ENCODE data around the gene CDC42BPB.

The CDC42BPB gene

GRCh38 chr14:102910442-102910841 is 146.9 kb downstream of the CDC42BPB start (continued):
- TF ChIP-seq INSM2 (tag by site-specific recombination; IDR thresholded peaks at IDR 0.05) (no peak), PRDM10 (tag by site-specific recombination; IDR thresholded peaks at IDR 0.05) (no peak), PRDM4 (tag by site-specific recombination; IDR thresholded peaks at IDR 0.05) (no peak), ZNF10 (tag by site-specific recombination; IDR thresholded peaks at IDR 0.05) (no peak)

- H3K36me3 ChIP-seq (ENCODE audit: control insufficient read depth in 2 of 2, insufficient read depth in 1 of 2, low read length in 2 of 2) = peaks cover 0 to 34% of the 10 kb centered on the region in 2 experiments; a peak in 1 of 3 replicates
- H3K4me1 ChIP-seq (ENCODE audit: control insufficient read depth, insufficient read depth, low read length) = no peaks in the 10 kb centered on the region
- no peak overlapping the region for H3K27ac ChIP-seq (ENCODE audit: extremely low read depth, low read depth, low read length)
- CTCF ChIA-PET = interaction anchor here (0.5 to 1.2 kb wide), 2 partner anchors 8 to 315 kb away, joined by 3 to 4 read pairs; no protein-coding TSS in a partner anchor
- POLR2A ChIA-PET = no interaction called here
- TF ChIP-seq ZNF610 (tag by site-specific recombination; IDR thresholded peaks at IDR 0.05; ENCODE audit: borderline replicate concordance) (no peak), ZNF433 (tag by site-specific recombination; IDR thresholded peaks at IDR 0.05; ENCODE audit: low read depth) (no peak), ZBTB1 (tag by site-specific recombination; IDR thresholded peaks at IDR 0.05) (no peak), ZNF529 (tag by site-specific recombination; IDR thresholded peaks at IDR 0.05; ENCODE audit: insufficient replicate concordance) (no peak), ZNF155 (tag by site-specific recombination; IDR thresholded peaks at IDR 0.05) (no peak), ZFP41 (tag by site-specific recombination; IDR thresholded peaks at IDR 0.05; ENCODE audit: borderline replicate concordance) (no peak), ZNF148 (tag by site-specific recombination; IDR thresholded peaks at IDR 0.05; ENCODE audit: borderline replicate concordance) (no peak), ZNF157 (tag by site-specific recombination; IDR thresholded peaks at IDR 0.05) (no peak), ZNF777 (tag by site-specific recombination; IDR thresholded peaks at IDR 0.05; ENCODE audit: borderline replicate concordance) (no peak), ZNF133 (tag by site-specific recombination; IDR thresholded peaks at IDR 0.05) (no peak), INSM2 (tag by site-specific recombination; IDR thresholded peaks at IDR 0.05) (no peak), ZNF404 (tag by site-specific recombination; IDR thresholded peaks at IDR 0.05) (no peak), ZIC2 (tag by site-specific recombination; IDR thresholded peaks at IDR 0.05) (no peak), ZFHX2 (tag by site-specific recombination; conservative IDR thresholded peaks at IDR 0.05) (no peak)
- H3K4me3 ChIP-seq (ENCODE audit: low read depth, low read length) = no peak overlapping the region
- no peaks in the 10 kb centered on the region for H3K9me3 ChIP-seq (ENCODE audit: control insufficient read depth, insufficient read depth, low read depth, low read length)
Observed at GRCh38 chr14:102909911-102910310, 147.4 kb downstream of the CDC42BPB start.
